ENCODE measurements around the gene MAP3K9. TPM values are rescaled to one million over a fixed set of nuclear protein-coding genes. Genes with fewer than 3 reads are reported as not detected.

Gene MAP3K9
- total RNA-seq, 1 donor from 2014 or later: 31.8 TPM

DNA sequence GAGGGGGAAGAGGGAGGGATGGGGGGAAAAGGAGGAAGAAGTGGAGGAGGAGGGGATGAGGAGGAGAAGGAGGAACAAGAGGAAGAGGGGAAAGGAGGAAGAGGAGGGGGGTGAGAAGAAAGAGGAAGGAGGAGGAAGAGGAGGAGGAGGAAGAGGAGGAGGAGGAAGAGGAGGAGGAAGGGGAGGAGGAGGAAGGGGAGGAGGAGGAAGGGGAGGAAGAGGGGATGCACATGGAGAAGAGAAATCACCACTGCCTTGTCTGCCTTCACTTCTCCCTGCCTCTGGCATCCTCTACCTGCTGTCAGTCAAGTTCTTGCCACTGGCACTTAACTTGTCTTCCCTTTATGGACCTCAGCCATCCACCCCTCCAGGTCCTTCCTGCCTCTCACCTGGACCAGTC is 107.7 kb downstream of the MAP3K9 start:
- DNase-seq (ENCODE audit: low spot score, unreplicated experiment): no peak
- Mint-ChIP-seq H3K27me3 (peaks cover 17% of the 10 kb centered on the region), H3K4me1 (ENCODE audit: low read depth) (peaks cover 9% of the 10 kb centered on the region), H3K27ac (no peak overlapping the region), H3K36me3 (ENCODE audit: insufficient read depth) (no peaks in the 10 kb centered on the region), H3K4me3 (ENCODE audit: low read depth) (no peak overlapping the region), H3K9me3 (ENCODE audit: low read depth) (no peaks in the 10 kb centered on the region)
- TF ChIP-seq, protein P1, sequence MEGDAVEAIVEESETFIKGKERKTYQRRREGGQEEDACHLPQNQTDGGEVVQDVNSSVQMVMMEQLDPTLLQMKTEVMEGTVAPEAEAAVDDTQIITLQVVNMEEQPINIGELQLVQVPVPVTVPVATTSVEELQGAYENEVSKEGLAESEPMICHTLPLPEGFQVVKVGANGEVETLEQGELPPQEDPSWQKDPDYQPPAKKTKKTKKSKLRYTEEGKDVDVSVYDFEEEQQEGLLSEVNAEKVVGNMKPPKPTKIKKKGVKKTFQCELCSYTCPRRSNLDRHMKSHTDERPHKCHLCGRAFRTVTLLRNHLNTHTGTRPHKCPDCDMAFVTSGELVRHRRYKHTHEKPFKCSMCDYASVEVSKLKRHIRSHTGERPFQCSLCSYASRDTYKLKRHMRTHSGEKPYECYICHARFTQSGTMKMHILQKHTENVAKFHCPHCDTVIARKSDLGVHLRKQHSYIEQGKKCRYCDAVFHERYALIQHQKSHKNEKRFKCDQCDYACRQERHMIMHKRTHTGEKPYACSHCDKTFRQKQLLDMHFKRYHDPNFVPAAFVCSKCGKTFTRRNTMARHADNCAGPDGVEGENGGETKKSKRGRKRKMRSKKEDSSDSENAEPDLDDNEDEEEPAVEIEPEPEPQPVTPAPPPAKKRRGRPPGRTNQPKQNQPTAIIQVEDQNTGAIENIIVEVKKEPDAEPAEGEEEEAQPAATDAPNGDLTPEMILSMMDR (IDR thresholded peaks at IDR 0.05; ENCODE audit: unreplicated experiment): no peak

DNA sequence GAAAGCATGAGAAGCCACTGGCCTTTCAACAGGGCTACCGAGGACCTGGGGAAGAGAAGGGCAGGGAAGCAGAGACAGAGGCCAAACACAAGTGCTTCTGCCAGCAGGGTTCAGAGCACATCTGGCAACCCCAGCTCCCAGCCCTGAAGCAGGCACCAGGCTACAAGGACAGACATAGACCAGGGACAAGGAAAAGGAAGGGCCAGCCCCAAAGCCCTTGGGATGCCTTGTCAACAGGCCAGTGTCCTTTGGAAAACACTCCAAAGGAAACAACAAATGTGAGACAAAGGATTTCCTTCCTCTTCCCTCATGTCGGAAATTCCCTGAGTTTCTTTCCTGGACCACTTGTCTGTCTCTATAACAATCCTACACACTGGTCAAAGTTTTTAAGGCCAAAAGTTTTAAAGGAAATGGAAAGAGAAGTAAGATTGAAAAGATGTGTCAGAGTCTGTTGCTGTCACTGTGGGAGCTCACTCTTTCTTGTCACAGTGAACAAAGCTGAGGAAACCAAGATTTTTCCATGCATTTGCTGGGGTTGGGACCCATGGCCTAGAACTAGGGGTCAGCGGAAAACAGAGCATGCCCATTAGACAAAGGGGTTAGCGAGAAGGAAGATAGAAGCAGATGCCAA is 108.2 kb downstream of the MAP3K9 start:
- peaks cover 9% of the 10 kb centered on the region for H3K4me1 Mint-ChIP-seq (ENCODE audit: low read depth)
- H3K9me3 Mint-ChIP-seq (ENCODE audit: low read depth): no peaks in the 10 kb centered on the region
- TF ChIP-seq, protein P1 (IDR thresholded peaks at IDR 0.05; ENCODE audit: unreplicated experiment): no peak
- peaks cover 17% of the 10 kb centered on the region for H3K27me3 Mint-ChIP-seq
- H3K4me3 Mint-ChIP-seq (ENCODE audit: low read depth): no peak overlapping the region
- DNase-seq (ENCODE audit: low spot score, unreplicated experiment): no peak
- H3K36me3 Mint-ChIP-seq (ENCODE audit: insufficient read depth): no peaks in the 10 kb centered on the region
- no peak overlapping the region for H3K27ac Mint-ChIP-seq

DNA sequence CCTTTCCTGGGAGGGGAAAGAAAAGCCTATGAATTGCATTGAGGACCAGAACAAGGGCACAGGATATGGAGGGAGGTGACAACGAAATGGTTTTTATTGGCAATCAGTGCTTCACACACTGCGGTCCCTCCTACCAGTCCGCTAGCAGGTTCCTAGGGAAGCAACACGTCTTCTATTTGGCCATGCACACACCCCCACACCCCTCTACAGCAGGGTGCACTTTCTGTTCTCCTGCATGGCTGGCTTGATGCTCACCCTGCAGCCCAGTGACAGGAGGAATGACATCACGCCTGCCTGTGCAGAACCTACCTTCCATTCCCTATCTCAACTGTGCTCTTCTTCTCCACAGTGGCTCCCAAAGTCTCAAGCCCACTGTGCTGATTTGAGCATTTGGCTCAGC is 109.7 kb downstream of the MAP3K9 start:
- DNase-seq (ENCODE audit: low spot score, unreplicated experiment): no peak
- Mint-ChIP-seq H3K27me3 (peaks cover 7% of the 10 kb centered on the region), H3K36me3 (ENCODE audit: insufficient read depth) (no peaks in the 10 kb centered on the region), H3K4me1 (ENCODE audit: low read depth) (peaks cover 7% of the 10 kb centered on the region), H3K4me3 (ENCODE audit: low read depth) (no peak overlapping the region), H3K9me3 (ENCODE audit: low read depth) (no peaks in the 10 kb centered on the region), H3K27ac (no peak overlapping the region)
- TF ChIP-seq, protein P1 (IDR thresholded peaks at IDR 0.05; ENCODE audit: unreplicated experiment): no peak

DNA sequence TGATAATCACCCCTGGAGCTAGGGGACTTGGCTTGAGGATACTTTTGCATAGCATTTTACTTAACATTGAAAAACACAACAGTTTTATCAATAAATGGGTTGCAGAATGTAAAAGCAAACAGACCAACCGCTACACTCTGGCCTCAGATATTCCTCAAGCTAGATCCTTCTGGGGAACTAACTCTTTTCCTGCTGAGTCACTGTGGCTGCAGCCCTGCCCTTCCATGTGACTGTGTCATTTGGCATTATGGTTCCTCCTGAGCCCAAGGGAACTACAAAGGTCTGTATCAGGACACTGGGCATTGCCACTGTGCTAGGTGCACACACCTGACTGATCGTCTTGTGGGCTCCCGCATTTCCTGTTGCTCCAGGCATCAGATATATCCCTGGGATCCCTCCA is 111.0 kb downstream of the MAP3K9 start:
- Mint-ChIP-seq H3K36me3 (ENCODE audit: insufficient read depth) (no peaks in the 10 kb centered on the region), H3K27me3 (peaks cover 7% of the 10 kb centered on the region), H3K4me3 (ENCODE audit: low read depth) (no peak overlapping the region), H3K27ac (no peak overlapping the region), H3K9me3 (ENCODE audit: low read depth) (no peaks in the 10 kb centered on the region), H3K4me1 (ENCODE audit: low read depth) (peaks cover 7% of the 10 kb centered on the region)
- TF ChIP-seq, protein P1 (IDR thresholded peaks at IDR 0.05; ENCODE audit: unreplicated experiment): no peak
- no peak for DNase-seq (ENCODE audit: low spot score, unreplicated experiment)

DNA sequence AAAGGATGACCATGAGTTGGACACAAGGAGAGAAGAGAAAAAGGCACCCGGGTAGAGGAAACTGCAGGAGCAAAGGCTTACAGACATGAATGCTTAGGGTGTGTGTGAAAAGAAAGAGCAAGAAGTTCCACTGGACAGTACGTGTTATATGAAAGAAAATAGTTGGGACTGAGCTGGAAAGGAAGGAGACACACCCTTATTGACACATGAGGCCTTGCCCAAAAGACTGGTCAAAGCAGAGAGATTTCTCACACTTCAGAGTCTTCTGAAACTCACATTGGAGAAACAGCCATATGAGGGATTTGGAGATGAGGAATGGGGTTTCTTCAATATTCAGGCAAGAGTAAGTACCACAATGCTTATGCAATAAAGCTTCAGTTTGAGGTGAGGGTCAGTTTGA is 111.6 kb downstream of the MAP3K9 start:
- Mint-ChIP-seq H3K4me3 (ENCODE audit: low read depth) (no peak overlapping the region), H3K36me3 (ENCODE audit: insufficient read depth) (no peaks in the 10 kb centered on the region), H3K9me3 (ENCODE audit: low read depth) (no peaks in the 10 kb centered on the region), H3K4me1 (ENCODE audit: low read depth) (peaks cover 7% of the 10 kb centered on the region), H3K27me3 (peaks cover 7% of the 10 kb centered on the region), H3K27ac (no peak overlapping the region)
- TF ChIP-seq, protein P1 (IDR thresholded peaks at IDR 0.05; ENCODE audit: unreplicated experiment): no peak
- no peak for DNase-seq (ENCODE audit: low spot score, unreplicated experiment)

Data from progenitor cell of endocrine pancreas (in vitro differentiated cells).